ENCODE data around the gene KLHL14.

DNA sequence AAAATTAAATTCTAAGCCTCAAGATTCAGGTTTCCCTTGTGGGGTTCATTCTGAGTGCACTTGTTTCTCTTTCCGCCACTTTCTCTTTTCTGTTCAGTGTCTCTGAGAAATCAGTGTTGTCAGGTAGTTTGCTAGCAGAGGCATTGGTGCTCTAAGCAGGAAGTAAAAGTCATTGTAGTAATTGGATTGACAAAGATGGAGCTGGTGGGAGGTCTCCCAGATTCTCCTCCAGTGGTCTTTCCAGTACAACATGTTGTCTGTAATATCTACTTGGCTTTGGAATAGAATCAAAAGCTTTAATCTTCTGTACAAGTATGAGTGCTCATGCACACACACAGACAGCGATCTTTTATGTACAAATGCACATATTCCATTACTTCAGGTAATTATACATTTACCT, 135.6 kb downstream of the KLHL14 start:
- TF ChIP-seq, protein P1, sequence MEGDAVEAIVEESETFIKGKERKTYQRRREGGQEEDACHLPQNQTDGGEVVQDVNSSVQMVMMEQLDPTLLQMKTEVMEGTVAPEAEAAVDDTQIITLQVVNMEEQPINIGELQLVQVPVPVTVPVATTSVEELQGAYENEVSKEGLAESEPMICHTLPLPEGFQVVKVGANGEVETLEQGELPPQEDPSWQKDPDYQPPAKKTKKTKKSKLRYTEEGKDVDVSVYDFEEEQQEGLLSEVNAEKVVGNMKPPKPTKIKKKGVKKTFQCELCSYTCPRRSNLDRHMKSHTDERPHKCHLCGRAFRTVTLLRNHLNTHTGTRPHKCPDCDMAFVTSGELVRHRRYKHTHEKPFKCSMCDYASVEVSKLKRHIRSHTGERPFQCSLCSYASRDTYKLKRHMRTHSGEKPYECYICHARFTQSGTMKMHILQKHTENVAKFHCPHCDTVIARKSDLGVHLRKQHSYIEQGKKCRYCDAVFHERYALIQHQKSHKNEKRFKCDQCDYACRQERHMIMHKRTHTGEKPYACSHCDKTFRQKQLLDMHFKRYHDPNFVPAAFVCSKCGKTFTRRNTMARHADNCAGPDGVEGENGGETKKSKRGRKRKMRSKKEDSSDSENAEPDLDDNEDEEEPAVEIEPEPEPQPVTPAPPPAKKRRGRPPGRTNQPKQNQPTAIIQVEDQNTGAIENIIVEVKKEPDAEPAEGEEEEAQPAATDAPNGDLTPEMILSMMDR (IDR thresholded peaks at IDR 0.05), result no peak
- TF ChIP-seq POLR2A (IDR thresholded peaks at IDR 0.05), result no peak
